HG03342 (cell line): Measurements from ENCODE around the gene EXOC3L2.
"Not testable (repeated sequence)": the region's sequence is repeated elsewhere in the genome, so short reads cannot be mapped to it uniquely, and the experiment has no call there.

ENCODE experiments used
- ATAC-seq: cut with Tn5 transposase; IDR thresholded peaks from one replicate; pipeline ENCODE4 v1.9.1; 2021; ENCODE audit warnings: mild to moderate bottlenecking, moderate library complexity; ENCODE audit not compliant: unreplicated experiment

EXOC3L2 gene

GRCh38 chr19:45256836-45257235 is 11.6 kb upstream of the EXOC3L2 start:
- ATAC-seq, result no peak

DNA sequence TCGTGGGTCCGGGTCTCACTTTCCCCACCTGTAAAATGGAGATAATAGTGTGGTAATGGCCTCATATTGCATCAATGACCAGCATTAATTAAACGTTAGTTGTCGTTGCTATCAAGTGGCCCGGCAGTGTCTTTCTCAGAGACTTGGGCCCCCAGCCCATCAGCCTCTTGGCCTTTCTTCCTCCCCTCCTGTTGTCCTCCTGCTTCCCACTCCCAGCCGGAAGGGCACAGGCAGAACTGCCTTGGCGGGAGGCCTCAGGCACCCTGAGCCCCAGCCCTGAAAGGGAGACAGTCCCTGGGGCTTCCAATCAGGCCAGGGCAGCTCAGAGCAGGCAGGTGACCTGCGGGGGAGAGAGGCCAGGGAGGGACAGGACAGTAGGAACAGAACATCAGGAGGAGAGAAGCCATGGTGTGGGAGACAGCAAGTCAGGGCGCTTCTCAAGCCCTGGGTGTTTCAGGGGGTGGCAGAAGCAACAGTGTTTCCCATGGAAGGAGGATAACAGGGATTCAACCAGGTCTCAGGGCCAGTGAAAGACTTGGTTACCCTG is 10.5 kb upstream of the EXOC3L2 start:
- no peak for ATAC-seq

DNA sequence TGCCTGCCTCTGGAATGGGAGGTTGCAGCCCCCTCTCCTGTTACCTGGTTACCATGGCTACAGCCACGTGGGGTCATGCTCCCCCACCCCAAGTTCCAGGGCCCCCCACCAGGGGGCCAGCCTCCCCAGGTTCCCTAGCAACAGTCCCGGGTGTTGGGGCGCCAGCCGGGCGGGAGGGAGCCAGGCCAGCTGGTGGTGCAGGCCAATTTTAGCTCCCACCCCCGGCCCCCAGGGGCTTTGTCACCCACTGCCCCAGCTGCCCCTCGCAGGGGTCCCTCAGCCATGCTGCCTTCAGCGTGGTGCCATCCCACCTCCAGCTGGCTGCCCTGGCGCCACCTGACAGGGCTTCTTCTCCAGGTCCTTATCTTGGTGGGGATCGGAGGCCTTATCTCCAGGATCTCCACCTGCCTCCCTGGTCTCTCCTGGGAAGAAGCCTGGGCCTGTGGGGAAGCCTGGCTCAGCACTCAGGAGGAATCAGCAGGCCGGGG is 8.9 kb upstream of the EXOC3L2 start:
- ATAC-seq, result no peak

- no peak for ATAC-seq
Measured at GRCh38 chr19:45253396-45254027, 8.3 kb upstream of the EXOC3L2 start.

GRCh38 chr19:45251452-45252354 is 6.5 kb upstream of the EXOC3L2 start:
- ATAC-seq, result no peak

DNA sequence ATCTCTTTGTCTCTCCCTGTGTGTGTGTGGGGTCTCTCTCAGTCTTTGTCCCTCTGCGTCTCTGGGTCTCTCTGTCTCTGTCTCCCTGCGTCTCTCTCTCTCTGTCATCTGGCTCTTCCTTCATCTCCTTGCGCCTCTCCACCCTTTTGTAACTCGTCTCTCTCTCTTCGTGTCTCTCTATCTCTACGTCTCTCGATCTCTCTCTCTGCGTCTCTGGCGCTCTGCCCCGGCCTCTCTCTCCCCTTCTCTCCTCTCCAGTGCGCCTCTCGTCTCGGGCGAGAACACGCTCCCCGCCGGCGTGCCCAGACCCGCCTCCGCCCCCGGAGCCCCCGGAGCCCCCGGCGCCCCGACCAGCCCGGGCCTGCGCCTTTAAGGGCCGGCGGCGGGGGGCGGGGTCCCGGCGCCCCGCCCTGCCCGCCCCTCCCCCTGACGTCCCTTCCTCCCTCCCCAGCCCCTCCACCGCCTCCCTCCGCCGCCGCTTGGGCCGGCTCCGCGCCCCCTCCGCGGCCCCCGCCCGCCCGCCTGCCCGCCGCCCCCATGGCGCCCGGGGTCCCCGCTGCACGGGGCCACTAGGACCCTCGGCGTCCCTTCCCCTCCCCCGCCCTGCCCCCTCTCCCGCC is 5.7 kb upstream of the EXOC3L2 start, which contains the start of gene MARK4:
Gene MARK4 (plus strand): TSS at position 440 of the 620 bp plus-strand sequence. CDS start 318 bp downstream, outside the sequence.
- ATAC-seq, result no peak

GRCh38 chr19:45250216-45250831 is 5.1 kb upstream of the EXOC3L2 start:
- no peak for ATAC-seq

DNA sequence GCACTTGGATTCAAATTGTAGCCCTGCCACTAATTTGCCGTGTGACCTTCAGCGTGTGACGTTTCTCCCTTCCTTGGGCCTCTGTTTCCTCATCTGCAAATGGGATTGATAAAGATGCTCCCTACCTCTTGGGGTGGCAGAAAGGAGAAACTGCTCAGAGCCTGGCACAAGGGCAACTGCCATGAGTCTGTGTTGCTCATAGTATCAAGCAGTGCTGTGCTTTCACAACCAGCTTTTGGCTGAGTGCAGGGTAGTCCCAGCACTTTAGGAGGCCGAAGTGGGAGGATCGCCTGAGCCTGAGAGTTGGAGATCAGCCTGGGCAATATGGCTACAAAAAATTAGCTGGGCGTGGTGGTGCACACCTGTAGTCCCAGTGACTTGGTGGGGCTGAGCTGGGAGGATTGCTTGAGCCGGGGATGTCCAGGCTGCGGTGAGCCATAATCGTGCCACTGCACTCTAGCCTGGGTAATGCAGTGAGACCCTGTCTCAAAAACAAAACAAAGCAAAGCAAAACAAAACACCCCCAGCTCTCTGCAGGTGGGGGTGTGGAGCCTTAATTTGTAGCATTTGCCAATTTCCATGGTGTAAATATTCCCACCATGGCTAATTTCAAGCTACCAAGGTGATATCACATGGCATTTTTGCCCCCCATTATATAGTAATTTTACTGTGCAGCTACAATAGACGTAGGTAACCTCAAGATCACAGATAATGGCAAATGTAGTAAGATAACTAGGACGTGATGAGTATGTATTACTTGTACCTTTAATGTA is 4.2 kb upstream of the EXOC3L2 start:
- no peak for ATAC-seq

DNA sequence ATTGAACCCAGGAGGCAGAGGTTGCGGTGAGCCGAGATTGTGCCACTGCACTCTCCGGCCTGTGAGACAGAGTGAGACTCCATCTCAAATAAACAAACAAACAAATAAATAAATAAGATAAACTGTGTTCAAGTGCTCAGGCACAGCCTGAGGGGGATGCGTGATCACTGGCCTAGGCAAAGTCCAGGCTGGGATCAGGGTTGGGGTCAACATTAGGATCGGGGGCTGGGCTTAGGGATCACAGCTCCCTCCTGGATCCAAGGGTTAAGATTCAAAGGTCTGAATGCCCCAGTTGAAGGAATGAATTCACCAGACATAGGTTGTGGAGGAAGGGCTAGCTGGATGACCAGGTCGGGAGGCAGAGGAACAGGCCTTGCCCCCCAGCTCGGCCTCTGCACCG is 1.9 kb upstream of the EXOC3L2 start:
- ATAC-seq, result no peak

DNA sequence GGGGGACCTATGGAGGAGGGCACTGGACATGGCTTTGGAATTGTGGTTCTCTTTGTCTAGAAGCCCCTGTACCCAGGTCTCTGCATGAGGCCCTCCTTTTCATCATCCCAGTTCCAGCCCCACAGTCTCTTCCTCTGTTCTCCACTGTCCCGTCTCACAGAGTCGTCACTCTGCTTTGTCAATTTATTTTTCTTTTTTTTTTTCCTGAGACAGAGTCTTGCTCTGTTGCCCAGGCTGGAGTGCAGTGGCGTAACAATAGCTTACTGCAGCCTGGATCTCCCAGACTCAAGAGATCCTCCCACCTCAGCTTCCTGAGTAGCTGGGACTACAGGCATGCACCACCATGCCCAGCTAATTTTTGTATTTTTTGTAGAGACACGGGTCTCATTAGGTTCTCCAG is 619 bp upstream of the EXOC3L2 start:
- no peak for ATAC-seq

GRCh38 chr19:45244133-45244794 is 943 bp downstream of the EXOC3L2 start:
- no peak for ATAC-seq

DNA sequence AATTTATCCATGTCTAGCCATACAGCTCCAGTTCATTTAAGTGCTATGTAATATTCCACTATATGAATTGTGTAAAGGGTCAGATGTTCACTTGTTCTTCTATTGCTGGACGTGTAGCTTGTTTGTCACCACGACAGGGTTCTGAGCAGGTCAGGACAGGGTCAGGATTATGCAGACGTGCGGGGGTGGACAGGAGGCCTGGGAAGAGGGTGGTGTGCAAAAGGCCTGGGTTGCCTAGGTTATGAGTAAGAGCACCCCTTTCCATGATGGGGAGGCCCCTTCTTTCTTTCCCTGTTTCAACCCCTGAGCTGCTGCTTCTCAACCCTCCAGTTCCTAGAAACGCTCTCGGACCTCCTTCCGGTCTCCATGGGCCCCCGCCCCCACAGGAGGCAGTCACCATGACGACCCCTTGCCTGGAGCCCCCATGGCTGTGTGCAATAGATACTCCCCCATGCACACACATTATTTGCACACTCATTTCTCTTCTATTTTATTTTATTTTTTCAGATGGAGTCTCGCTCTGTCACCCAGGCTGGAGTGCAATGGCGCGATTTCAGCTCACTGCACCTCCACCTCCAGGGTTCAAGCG is 2.0 kb downstream of the EXOC3L2 start:
- no peak for ATAC-seq

DNA sequence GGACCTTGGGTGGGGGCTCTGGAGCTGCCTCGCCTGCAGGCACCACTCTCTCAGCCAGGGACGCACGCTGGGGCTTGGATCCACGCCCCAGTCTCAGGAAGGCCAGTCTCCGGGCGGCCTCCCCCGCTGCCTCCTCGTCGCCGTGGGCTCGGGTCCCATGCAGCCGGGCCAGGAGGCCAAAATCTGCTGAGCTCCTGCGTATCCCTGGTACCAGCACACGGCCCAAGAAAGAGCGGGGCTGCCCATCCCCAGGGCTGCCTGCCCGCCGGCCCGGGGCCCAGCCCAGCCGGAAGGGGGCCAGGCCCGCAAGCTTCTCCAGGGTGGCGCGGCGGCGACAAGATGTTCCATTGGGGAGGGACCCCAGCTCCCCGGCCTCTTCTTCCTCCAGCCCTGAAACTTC is 6.7 kb downstream of the EXOC3L2 start:
- no peak for ATAC-seq

- no peak for ATAC-seq
Measured at GRCh38 chr19:45235485-45235884, 9.7 kb downstream of the EXOC3L2 start.

DNA sequence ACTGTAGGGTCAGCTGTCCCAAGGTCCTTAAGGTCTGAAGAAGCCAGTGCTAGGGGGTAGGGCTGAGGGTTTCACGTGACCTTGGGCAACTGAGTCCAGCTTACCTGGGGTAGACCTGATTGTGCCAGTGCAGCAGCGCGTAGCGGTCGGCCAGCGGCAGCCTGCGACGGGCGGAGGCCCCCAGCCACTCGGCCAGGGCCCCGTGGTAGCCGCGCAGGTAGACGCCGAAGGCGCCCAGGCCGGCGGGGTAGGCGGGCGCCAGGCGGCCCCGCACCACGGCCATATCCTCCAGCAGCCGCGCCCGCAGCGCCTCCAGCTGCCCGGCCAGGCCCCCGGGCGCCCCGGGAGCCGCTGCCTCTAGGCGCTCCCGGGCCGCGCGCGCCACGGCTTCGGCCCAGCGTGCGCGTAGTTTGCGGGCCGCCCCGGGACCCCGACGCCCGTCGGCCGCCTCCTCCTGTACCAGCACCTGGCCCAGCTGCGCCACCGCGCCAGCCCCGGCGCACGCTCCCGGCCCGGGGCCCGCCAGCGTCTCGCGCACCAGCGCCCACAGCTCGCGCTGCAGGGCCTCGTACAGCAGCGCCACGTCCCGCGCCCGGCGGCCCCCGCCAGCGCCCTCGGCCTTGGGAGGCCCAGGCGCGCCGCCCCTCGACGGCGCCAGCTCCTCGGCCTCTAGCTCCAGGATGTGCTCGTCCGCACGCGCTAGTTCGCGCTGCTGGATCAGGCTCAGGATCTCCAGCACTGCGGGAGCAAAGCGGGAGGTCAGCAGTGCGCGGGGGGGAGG is 10.9 kb downstream of the EXOC3L2 start:
- no peak for ATAC-seq

- no peak for ATAC-seq
Measured at GRCh38 chr19:45231891-45232290, 13.3 kb downstream of the EXOC3L2 start.

DNA sequence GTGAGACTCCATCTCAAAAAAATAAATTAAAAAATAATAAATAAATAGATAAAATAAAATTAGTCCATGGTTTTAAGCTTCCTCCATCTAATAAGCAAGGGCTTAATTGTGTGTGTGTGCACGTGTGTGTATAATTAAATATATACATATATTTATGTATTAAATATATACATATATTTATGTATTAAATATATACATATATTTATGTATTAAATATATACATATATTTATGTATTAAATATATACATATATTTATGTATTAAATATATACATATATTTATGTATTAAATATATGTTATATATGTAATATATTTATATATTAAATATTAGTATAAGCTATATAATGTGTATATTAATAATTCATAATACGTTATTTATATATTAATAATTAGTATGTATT is 16.2 kb downstream of the EXOC3L2 start:
- not testable (repeated sequence) for ATAC-seq

DNA sequence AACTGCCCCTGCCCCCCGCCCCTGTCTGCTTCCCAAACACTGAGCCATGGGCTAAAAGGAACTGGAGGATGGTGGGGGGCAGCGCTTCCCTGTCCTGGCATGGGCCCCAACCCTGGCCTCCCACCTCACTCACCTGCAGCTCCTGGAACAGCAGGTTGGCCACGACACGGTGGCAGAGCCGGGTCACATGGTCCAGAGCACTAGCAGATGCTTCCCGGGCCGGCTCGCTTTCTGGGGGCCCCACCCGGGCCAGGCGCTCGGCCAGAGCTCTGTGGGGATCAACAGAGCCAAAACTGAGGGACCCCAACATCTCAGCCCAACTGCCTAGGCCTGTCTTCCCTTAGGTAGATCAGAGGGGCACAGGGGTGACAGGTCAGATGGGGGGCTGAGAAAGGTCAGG is 20.6 kb downstream of the EXOC3L2 start:
- no peak for ATAC-seq
